SK-N-SH (cell line): ENCODE measurements around the gene LMO7. TPM values are rescaled to one million over a fixed set of nuclear protein-coding genes. Genes with fewer than 3 reads are reported as not detected.

Experiments
- CTCF ChIA-PET: fragments of 300-600, 350-600 bp; formaldehyde crosslinking; extraction: SDS; loops from one replicate; lab custom pipeline; 2021; lab: Yijun Ruan, JAX
- POLR2A ChIA-PET: fragments of 350-600 bp; sonication (Branson Sonifier 250); formaldehyde crosslinking; extraction: SDS; loops from one replicate; lab custom pipeline; 2020; ENCODE audit warnings: antibody characterized with exemption, inconsistent platforms; lab: Yijun Ruan, JAX
- DNase-seq: peaks from one replicate; pipeline ENCODE4 v3.0.0; 2012
- H2AFZ ChIP-seq: fragments of 200-600 bp; sonication (generic); 2 replicates; pipeline ENCODE4 v1.8.1; 2016; ENCODE audit warnings: antibody characterized with exemption, mild to moderate bottlenecking, low read depth
- H3F3A ChIP-seq: fragments of 200-600 bp; sonication (generic); replicated peaks from 2 replicates; pipeline ENCODE3; 2016; ENCODE audit warnings: antibody characterized with exemption, mild to moderate bottlenecking; ENCODE audit not compliant: insufficient read depth
- H3K27ac ChIP-seq, 2 experiments: fragments of 200-500 bp in 1 of 2; fragments of 200-600 bp in 1 of 2; sonication (Bioruptor generic) in 1 of 2; sonication (generic), shearing (Covaris generic) in 1 of 2; 2 replicates each; pipeline versions ENCODE4 v1.5.1 to v1.6.1; 2014 to 2016; ENCODE audit warnings: low read depth in 2 of 2, inconsistent platforms in 1 of 2, low read length in 1 of 2, mild to moderate bottlenecking in 1 of 2, mixed read lengths in 1 of 2
- H3K27me3 ChIP-seq: fragments of 200-600 bp; sonication (generic), shearing (Covaris generic); 2 replicates; pipeline ENCODE4 v1.6.1; 2016; ENCODE audit warnings: mixed run types; ENCODE audit not compliant: insufficient read depth
- H3K36me3 ChIP-seq, 2 experiments: fragments of 200-500 bp in 1 of 2; fragments of 200-600 bp in 1 of 2; sonication (Bioruptor generic) in 1 of 2; sonication (generic) in 1 of 2; replicated peaks in 1 of 2; 2 replicates each; pipeline versions ENCODE3 to v1.5.1; 2014 to 2016; ENCODE audit warnings: low read length in 1 of 2, mild to moderate bottlenecking in 1 of 2; ENCODE audit not compliant: insufficient read depth in 2 of 2, control insufficient read depth in 1 of 2
- H3K4me1 ChIP-seq, 2 experiments: fragments of 200-500 bp in 1 of 2; fragments of 200-600 bp in 1 of 2; sonication (Bioruptor generic) in 1 of 2; sonication (generic), shearing (Covaris generic) in 1 of 2; 2 replicates each; pipeline versions ENCODE4 v1.5.1 to v1.6.1; 2014 to 2016; ENCODE audit warnings: low read depth in 1 of 2, low read length in 1 of 2, mixed run types in 1 of 2; ENCODE audit not compliant: insufficient read depth in 2 of 2, control insufficient read depth in 1 of 2
- H3K4me2 ChIP-seq: fragments of 200-600 bp; sonication (generic), shearing (Covaris generic); 2 replicates; pipeline ENCODE4 v1.6.1; 2017; ENCODE audit warnings: mixed run types
- H3K4me3 ChIP-seq, 2 experiments: fragments of 200-500 bp in 1 of 2; fragments of 200-600 bp in 1 of 2; sonication (Bioruptor generic) in 1 of 2; sonication (generic), shearing (Covaris generic) in 1 of 2; 2 replicates each; pipeline versions ENCODE4 v1.5.1 to v1.8.1; 2014 to 2016; ENCODE audit warnings: low read depth in 2 of 2, inconsistent platforms in 1 of 2, low read length in 1 of 2, mild to moderate bottlenecking in 1 of 2, mixed read lengths in 1 of 2, moderate library complexity in 1 of 2
- H3K79me2 ChIP-seq: fragments of 200-600 bp; sonication (generic); 2 replicates; pipeline ENCODE4 v1.8.1; 2017; ENCODE audit warnings: mild to moderate bottlenecking; ENCODE audit not compliant: insufficient read depth
- H3K9ac ChIP-seq: fragments of 200-600 bp; sonication (generic); 2 replicates; pipeline ENCODE4 v1.6.1; 2017; ENCODE audit warnings: mixed run types
- H3K9me2 ChIP-seq: fragments of 200-600 bp; sonication (generic); 2 replicates; pipeline ENCODE4 v1.6.1; 2017; ENCODE audit warnings: mixed run types
- H3K9me3 ChIP-seq: fragments of 200-600 bp; sonication (generic); 2 replicates; pipeline ENCODE4 v1.6.1; 2017; ENCODE audit warnings: mixed run types, mild to moderate bottlenecking, moderate library complexity
- H4K20me1 ChIP-seq: fragments of 200-600 bp; sonication (generic); 2 replicates; pipeline ENCODE4 v1.6.1; 2017; ENCODE audit warnings: mild to moderate bottlenecking, mixed run types; ENCODE audit not compliant: insufficient read depth
- CHD2 ChIP-seq: fragments of 150-350 bp; IDR thresholded peaks from 2 replicates; pipeline ENCODE4 v1.6.1; 2018; ENCODE audit warnings: low read length; ENCODE audit not compliant: partially characterized antibody
- EZH2phosphoT487 ChIP-seq: fragments of 200-600 bp; sonication (generic); IDR thresholded peaks from 2 replicates; pipeline ENCODE4 v1.6.1; 2017; ENCODE audit warnings: low read depth, mixed run types, mild to moderate bottlenecking, antibody characterized with exemption, moderate library complexity, borderline replicate concordance
- FOSL2 ChIP-seq: IDR thresholded peaks from 2 replicates; pipeline ENCODE4 v1.4.0; 2012; ENCODE audit warnings: low read depth, mild to moderate bottlenecking, moderate library complexity, borderline replicate concordance
- FOXJ3 ChIP-seq: sonication (generic); formaldehyde crosslinking; IDR thresholded peaks from 2 replicates; pipeline ENCODE4 v1.5.1; 2020; ENCODE audit warnings: mild to moderate bottlenecking, missing genetic modification reagents
- FOXM1 ChIP-seq: IDR thresholded peaks from 2 replicates; pipeline ENCODE4 v1.4.0; 2012; ENCODE audit warnings: low read depth, mild to moderate bottlenecking
- GATA2 ChIP-seq: sonication (generic); formaldehyde crosslinking; IDR thresholded peaks from 2 replicates; pipeline ENCODE4 v1.5.0; 2020; ENCODE audit warnings: mild to moderate bottlenecking, missing genetic modification reagents
- JUND ChIP-seq: IDR thresholded peaks from 2 replicates; pipeline ENCODE4 v1.4.0; 2012
- MXI1 ChIP-seq: IDR thresholded peaks from 2 replicates; pipeline ENCODE4 v1.6.1; 2012; ENCODE audit warnings: mild to moderate bottlenecking, low read depth, low read length, improper control_type of control experiment
- POLR2AphosphoS5 ChIP-seq: IDR thresholded peaks from 2 replicates; pipeline ENCODE4 v1.6.1; 2012; ENCODE audit warnings: low read depth, low read length
- RAD21 ChIP-seq: IDR thresholded peaks from 2 replicates; pipeline ENCODE4 v1.6.1; 2012; ENCODE audit warnings: mild to moderate bottlenecking, low read length
- RCOR1 ChIP-seq: fragments of 150-350 bp; IDR thresholded peaks from 2 replicates; pipeline ENCODE4 v1.6.1; 2017; ENCODE audit warnings: antibody characterized with exemption, low read length
- RXRA ChIP-seq: IDR thresholded peaks from 2 replicates; pipeline ENCODE4 v1.4.0; 2012; ENCODE audit warnings: low read depth, mild to moderate bottlenecking, borderline replicate concordance
- SIN3A ChIP-seq: IDR thresholded peaks from 2 replicates; pipeline ENCODE4 v1.6.1; 2012; ENCODE audit warnings: low read depth, mild to moderate bottlenecking, low read length, moderate library complexity, borderline replicate concordance
- SMC3 ChIP-seq: IDR thresholded peaks from 2 replicates; pipeline ENCODE4 v1.6.1; 2012; ENCODE audit warnings: low read depth, low read length, improper control_type of control experiment
- TAF1 ChIP-seq: IDR thresholded peaks from 2 replicates; pipeline ENCODE4 v1.6.1; 2012; ENCODE audit warnings: low read depth, mild to moderate bottlenecking, low read length, moderate library complexity, borderline replicate concordance
- TEAD4 ChIP-seq: IDR thresholded peaks from 2 replicates; pipeline ENCODE4 v1.4.0; 2012; ENCODE audit warnings: mild to moderate bottlenecking, borderline replicate concordance; ENCODE audit not compliant: insufficient read depth
- WGBS: methylation state at CpG from one replicate; pipeline ENCODE4 v1.1.6; 2017; ENCODE audit warnings: low lambda C conversion rate; 5-methylcytosine and 5-hydroxymethylcytosine counted together
- polyA plus RNA-seq, 3 experiments: library from polyadenylated mRNA; depleted of rRNA; stranded (reverse); fragments of >200 nt; gene quantifications; 2 replicates each; pipeline ENCODE4 v1.2.3, GENCODE V29; 2012
- TF ChIP-seq, protein P1 (sequence below): IDR thresholded peaks from 2 replicates; pipeline ENCODE4 v1.4.0; 2012; ENCODE audit warnings: low read depth, borderline replicate concordance
- TF ChIP-seq, protein P2 (sequence below): IDR thresholded peaks from 2 replicates; pipeline ENCODE4; 2012
- TF ChIP-seq, protein P3 (sequence below): IDR thresholded peaks from 2 replicates; pipeline ENCODE4 v1.4.0; 2012; ENCODE audit warnings: low read depth

Gene LMO7
- polyA plus RNA-seq, 1 of the 3 experiments (the other 2 are of a cell fraction) = 83.6 TPM

DNA sequence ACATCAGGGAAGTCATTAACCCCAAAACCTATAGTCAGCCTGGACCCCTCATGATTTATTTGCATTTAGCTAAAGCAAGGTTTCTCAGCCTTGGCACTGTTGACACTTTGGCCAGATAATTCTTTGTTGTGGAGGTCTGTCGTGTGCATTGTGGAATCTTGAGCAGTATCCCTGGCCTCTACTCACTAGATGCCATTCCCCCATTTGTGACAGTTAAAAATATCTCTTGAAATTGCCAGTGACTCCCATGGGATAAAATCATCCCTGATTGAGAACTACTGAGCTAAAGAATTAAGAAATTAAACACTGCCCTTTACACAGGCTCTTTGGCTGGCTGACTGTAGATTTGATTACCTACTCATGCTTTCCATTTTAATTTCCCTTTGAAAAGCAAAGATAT, 102.7 kb downstream of the LMO7 start:
- H3K9me3 ChIP-seq = no peaks in the 10 kb centered on the region
- H3K27ac ChIP-seq = peak overlapping the region in 1 of 2 experiments; percentile 56; a peak in 2 of 4 replicates
- H3K4me1 ChIP-seq = peaks cover 0 to 23% of the 10 kb centered on the region in 2 experiments; a peak in 3 of 4 replicates
- no peaks in the 10 kb centered on the region for H3K9me2 ChIP-seq
- no peak overlapping the region for H3K9ac ChIP-seq
- H3K4me2 ChIP-seq = no peak overlapping the region; the same call in 1 of the 2 replicates
- peaks cover 0 to 60% of the 10 kb centered on the region in 2 experiments for H3K36me3 ChIP-seq
- POLR2A ChIA-PET = no interaction called here
- TF ChIP-seq FOXM1 (no peak), RAD21 (no peak), RXRA (no peak), TEAD4 (no peak), TAF1 (no peak), FOSL2 (no peak), POLR2AphosphoS5 (no peak), EZH2phosphoT487 (no peak), FOXJ3 (CRISPR knock-in tag) (no peak), CHD2 (no peak), MXI1 (no peak), SMC3 (no peak), RCOR1 (no peak), JUND (no peak), GATA2 (CRISPR knock-in tag) (no peak), SIN3A (no peak)
- TF ChIP-seq, protein P1, sequence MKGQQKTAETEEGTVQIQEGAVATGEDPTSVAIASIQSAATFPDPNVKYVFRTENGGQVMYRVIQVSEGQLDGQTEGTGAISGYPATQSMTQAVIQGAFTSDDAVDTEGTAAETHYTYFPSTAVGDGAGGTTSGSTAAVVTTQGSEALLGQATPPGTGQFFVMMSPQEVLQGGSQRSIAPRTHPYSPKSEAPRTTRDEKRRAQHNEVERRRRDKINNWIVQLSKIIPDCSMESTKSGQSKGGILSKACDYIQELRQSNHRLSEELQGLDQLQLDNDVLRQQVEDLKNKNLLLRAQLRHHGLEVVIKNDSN = no peak
- TF ChIP-seq, protein P2, sequence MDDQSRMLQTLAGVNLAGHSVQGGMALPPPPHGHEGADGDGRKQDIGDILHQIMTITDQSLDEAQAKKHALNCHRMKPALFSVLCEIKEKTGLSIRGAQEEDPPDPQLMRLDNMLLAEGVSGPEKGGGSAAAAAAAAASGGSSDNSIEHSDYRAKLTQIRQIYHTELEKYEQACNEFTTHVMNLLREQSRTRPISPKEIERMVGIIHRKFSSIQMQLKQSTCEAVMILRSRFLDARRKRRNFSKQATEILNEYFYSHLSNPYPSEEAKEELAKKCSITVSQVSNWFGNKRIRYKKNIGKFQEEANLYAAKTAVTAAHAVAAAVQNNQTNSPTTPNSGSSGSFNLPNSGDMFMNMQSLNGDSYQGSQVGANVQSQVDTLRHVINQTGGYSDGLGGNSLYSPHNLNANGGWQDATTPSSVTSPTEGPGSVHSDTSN = no peak
- TF ChIP-seq, protein P3, sequence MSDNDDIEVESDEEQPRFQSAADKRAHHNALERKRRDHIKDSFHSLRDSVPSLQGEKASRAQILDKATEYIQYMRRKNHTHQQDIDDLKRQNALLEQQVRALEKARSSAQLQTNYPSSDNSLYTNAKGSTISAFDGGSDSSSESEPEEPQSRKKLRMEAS = no peak
- 92% methylated on average over 1 of the region's 1 CpG for WGBS
- no peak for DNase-seq
- H3F3A ChIP-seq = peaks cover 49% of the 10 kb centered on the region
- no peak overlapping the region for H2AFZ ChIP-seq
- no peak overlapping the region for H3K4me3 ChIP-seq
- peaks cover 79% of the 10 kb centered on the region for H4K20me1 ChIP-seq
- H3K79me2 ChIP-seq = peaks cover 98% of the 10 kb centered on the region
- no peaks in the 10 kb centered on the region for H3K27me3 ChIP-seq
- CTCF ChIA-PET = interaction anchor here (0.7 to 1.5 kb wide), 2 partner anchors 21 to 43 kb away, joined by 3 to 8 read pairs; no protein-coding TSS in a partner anchor
